ENCODE data around the gene MS4A6E. TPM values are rescaled to one million over a fixed set of nuclear protein-coding genes. Genes with fewer than 3 reads are reported as not detected.
"Not testable (repeated sequence)": the region's sequence is repeated elsewhere in the genome, so short reads cannot be mapped to it uniquely, and the experiment has no call there.

The MS4A6E gene, protein sequence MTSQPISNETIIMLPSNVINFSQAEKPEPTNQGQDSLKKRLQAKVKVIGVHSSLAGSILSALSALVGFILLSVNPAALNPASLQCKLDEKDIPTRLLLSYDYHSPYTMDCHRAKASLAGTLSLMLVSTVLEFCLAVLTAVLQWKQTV
- not detected for polyA plus RNA-seq (2012; ENCODE audit: insufficient read depth, insufficient read length)

DNA sequence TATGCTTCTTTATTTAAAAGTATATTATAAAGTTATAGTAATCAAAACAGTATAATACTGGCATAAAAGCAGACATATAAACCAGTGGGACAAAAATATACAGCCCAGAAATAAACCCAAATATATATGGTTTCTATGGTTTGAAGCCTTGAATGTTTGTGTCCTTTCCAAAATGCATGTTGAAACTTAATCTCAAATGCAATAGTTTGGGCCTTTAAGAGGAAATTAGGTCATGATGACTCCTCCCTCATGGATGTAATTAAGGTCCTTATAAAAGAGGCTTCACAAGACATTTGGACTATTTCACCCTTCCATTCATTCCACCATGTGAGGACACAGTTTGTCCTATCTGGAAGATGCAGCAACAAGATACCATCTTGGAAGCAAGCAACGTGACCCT, at the start of gene MS4A6E:
Gene MS4A6E, plus strand, starts transcription at position 301 of the 400 bp plus-strand sequence. CDS start 7,641 bp downstream, outside the sequence.
- H3K4me3 ChIP-seq (ENCODE audit: low read length): no peak within 1 kb of the TSS
- DNase-seq (ENCODE audit: low read depth, low spot score): no peak

DNA sequence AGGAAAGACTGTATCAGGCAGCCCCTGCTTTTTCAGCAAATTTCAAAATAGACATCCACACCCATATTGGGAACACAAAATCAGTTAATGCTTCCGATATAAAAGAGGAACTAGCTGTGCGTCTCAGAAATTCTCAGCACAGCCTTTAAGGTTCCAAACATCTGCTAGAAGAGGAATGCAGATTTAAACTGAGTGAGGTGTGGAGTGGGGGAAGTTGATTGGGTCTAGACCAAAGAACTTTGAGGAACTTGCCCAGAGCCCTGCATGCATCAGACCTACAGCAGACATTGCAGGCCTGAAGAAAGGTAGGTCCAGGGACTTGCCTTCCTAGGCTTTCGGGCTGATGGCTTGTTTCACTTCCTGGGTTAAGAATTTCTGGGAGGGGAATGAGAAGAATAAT, 46.6 kb upstream of the MS4A6E start, which contains the start of gene MS4A4A:
Gene MS4A4A, plus strand, starts transcription at position 255 of the 400 bp plus-strand sequence. Its CDS starts 10 bp downstream, at position 265.
- H3K4me3 ChIP-seq (ENCODE audit: low read length): no peak within 1 kb of the TSS
- DNase-seq (ENCODE audit: low read depth, low spot score): no peak

DNA sequence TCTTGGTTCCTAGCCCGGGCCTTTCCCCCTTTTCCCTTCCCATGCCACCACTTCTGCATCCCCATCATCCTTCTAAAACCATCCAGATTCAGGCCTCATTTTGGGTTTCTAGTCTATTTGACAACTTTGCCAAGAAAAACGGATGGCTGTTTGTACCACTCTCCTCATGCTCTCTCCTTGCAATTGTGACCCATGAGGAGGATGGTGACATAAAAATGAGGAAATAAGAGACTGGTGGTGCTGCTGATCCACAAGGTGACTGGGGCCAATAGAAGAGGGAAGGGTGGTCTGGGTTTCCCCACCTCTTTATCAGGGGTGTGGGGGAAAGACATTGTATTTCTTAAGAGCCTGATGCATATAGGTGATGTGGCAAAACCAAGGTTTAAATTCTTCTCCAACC, 45.6 kb upstream of the MS4A6E start:
- DNase-seq (ENCODE audit: low read depth, low spot score): no peak
- no peak overlapping the region for H3K4me3 ChIP-seq (ENCODE audit: low read length)

DNA sequence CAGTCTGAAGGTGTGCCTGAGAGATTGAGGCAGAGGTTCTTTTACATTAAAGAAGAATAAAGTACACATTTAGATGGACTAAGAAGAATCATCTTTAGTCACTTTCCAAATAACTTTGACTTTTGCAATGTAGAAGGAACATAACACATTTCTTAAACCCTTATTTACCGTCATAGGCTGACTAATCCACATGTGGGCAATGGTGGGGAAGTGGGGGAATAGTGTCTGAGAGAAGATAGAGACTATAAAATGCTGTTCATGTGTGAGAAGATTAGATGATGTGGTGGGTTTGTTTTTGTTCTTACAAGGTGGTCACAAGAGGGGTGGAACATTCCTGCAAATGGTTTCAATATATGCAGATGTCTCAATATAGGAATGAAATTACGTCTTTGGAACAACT, 44.8 kb upstream of the MS4A6E start:
- no peak overlapping the region for H3K4me3 ChIP-seq (ENCODE audit: low read length)
- DNase-seq (ENCODE audit: low read depth, low spot score): no peak

DNA sequence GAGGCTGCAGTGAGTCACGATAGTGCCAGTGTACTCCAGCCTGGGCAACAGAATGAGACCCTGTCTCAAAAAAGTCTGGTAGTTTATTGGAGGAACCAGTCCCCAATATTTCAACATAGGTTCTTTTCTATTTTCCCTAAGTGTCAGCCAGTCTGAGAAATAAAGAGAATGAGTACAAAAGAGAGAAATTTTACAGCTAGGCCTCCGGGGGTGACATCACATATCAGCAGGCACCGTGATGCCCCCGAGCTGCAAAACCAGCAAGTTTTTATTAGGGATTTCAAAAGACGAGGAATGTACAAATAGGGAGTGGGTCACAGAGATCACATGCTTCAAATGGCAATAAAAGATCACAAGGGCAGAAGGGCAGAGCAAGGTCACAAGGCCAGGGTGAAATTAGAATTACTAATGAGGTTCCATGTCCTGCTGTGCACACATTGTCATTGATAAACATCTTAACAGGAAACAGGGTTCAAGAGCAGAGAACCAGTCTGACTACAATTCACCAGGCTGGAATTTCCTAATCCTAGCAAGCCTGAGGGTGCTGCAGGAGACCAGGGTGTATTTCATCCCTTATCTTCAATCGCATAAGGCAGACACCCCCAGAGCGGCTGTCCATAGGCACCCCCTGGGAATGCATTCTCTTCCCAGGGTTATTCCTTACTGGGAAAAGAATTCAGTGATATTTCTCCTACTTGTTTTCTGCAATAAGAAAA, 41.5 kb upstream of the MS4A6E start:
- not testable (repeated sequence) for DNase-seq (ENCODE audit: low read depth, low spot score); H3K4me3 ChIP-seq (ENCODE audit: low read length)

DNA sequence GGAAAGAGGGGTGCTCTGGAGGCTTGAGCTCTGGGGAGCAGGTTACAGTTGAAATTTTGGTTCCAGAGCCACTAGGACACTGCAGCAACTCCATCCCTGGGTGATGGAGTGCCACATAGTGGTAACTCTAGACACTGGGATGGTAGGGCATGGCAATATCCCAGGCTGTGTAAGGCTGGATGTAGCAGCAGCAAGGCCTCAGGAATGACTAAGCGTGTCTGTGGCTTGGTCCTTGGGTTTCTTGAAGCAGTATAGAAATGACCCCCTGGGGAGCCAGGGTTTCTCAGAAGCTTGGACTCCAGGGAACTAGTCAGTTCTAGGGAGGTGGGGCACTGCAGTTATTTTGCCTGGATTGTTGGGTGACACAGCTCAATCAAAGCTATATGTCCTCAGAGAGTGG, 38.5 kb upstream of the MS4A6E start:
- no peak for DNase-seq (ENCODE audit: low read depth, low spot score)
- H3K4me3 ChIP-seq (ENCODE audit: low read length): no peak overlapping the region

DNA sequence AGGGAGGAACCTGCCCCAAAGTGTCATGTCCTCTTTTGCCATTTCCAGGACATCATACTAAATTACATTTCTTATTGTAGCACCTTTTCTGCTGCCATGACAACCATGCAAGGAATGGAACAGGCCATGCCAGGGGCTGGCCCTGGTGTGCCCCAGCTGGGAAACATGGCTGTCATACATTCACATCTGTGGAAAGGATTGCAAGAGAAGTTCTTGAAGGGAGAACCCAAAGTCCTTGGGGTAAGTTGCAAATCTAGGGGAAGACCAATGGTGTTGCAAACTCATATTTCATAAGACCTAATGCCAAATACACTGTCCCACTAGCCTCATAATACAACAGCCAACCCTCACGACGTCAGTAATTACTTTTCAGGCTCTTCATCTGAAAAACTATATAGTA, 34.9 kb upstream of the MS4A6E start:
- H3K4me3 ChIP-seq (ENCODE audit: low read length): no peak overlapping the region
- no peak for DNase-seq (ENCODE audit: low read depth, low spot score)

DNA sequence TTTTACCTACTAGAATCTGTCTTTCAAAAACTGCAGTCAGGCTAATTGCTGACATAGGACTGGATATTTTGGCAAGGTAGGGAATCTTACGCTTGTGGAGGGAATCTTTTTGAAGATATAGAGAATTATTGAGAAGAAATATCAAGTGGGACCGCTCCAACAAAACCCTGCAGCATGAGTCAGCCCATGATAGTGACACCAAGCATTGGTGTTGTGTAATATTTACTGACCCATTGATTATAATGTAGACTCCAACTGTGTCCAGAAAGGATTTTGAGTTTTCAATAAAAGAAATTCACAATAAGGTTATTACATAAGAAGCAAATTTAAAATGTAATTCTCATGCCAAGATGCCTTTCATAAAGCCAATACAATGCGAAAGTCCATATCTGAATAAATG, 25.9 kb upstream of the MS4A6E start:
- no peak for DNase-seq (ENCODE audit: low read depth, low spot score)
- no peak overlapping the region for H3K4me3 ChIP-seq (ENCODE audit: low read length)

DNA sequence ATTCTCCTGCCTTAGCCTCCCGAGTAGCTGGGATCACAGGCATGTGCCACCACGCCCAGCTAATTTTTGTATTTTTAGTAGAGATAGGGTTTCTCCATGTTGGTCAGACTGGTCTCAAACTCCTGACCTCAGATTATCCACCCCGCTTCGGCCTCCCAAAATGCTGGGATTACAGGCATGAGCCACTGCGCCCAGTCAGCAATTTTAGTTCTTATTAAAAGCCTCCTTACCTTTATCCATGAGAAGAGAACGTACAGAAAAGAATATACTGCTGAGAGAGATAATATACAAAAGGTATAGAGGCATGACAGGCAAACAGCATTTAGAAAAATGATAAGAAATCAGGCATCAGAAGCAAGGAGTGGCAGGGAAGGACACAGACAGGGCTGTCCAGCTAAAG, 25.2 kb upstream of the MS4A6E start:
- H3K4me3 ChIP-seq (ENCODE audit: low read length); DNase-seq (ENCODE audit: low read depth, low spot score): not testable (repeated sequence)

DNA sequence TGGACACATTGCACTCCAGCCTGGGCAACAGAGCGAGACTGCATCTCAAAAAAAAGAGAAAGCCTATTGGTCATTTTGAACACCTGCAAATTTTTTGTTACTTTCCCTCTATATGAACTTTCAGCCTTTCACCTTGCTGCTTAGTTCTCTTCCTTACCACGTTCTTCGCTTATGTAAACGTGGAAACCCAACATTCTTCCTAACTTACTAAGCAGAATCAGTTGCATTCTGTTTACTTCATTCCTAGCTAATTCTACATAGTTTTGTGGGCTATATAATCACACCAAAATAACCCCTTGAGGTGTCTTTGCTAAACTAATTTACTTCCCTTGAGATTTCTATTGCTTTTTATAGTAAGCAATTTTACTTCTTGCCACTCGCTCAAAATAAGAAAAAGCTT, 23.4 kb upstream of the MS4A6E start:
- DNase-seq (ENCODE audit: low read depth, low spot score): no peak

DNA sequence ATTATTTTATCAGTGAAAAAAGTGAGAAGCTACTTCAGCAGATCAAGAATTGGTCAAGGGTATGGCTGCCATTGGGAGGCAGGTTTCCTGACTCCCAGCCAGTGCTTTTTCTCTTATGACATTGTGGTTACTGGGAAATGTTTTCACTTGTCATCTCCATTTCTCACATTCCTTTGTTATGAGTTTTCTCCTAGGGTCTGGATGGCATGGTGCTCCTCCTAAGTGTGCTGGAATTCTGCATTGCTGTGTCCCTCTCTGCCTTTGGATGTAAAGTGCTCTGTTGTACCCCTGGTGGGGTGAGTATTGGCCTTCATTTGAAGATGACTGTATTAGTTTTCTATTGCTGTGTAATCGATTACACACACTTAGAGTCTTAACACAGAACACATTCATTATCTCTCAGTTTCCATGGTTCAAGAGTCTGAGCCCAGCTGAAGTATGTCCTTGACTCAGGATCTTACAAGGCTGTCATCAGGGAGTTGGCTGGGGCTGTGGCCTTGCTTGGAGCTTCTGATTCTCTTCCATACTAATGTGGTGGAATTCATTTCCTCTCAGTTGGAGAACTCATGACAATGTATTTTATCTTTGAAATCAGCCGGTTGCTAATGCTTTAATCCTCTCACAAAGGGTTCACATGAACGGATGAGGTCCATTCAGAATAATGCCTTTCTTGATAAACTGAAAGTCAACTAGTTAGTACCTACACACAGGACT, 21.0 kb upstream of the MS4A6E start:
- no peak overlapping the region for H3K4me3 ChIP-seq (ENCODE audit: low read length)
- DNase-seq (ENCODE audit: low read depth, low spot score): no peak

More for the DNA sequence above, 23.4 kb upstream of the MS4A6E start:
- no peak overlapping the region for H3K4me3 ChIP-seq (ENCODE audit: low read length)

DNA sequence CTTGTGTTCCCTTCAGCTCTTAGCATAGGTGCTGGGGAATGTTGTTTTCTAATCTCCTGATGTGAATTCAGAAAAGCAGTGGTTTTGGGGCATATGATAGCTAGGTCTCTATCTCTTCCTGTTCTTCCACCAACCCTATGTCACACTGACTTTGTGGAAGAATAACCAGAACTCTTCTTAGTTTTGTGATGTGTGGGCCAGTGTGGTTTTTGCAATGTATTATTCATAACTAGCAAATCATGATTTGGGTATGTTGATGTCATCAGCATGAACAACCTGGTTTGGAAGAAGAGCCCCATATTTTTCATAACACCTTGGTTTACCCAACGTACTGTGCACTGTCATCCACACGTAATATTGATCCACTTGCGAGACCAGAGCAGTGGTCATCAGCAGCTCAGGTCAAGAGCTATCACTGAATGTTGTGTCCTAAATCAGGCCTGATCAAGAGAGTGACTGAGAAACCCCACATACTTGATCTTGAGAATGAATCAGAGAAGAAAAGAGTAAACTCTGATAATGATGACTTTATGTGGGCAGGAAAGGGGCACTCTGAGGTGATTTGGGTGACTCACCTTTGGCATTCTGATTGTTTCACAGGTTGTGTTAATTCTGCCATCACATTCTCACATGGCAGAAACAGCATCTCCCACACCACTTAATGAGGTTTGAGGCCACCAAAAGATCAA, 19.4 kb upstream of the MS4A6E start:
- no peak for DNase-seq (ENCODE audit: low read depth, low spot score)
- no peak overlapping the region for H3K4me3 ChIP-seq (ENCODE audit: low read length)

DNA sequence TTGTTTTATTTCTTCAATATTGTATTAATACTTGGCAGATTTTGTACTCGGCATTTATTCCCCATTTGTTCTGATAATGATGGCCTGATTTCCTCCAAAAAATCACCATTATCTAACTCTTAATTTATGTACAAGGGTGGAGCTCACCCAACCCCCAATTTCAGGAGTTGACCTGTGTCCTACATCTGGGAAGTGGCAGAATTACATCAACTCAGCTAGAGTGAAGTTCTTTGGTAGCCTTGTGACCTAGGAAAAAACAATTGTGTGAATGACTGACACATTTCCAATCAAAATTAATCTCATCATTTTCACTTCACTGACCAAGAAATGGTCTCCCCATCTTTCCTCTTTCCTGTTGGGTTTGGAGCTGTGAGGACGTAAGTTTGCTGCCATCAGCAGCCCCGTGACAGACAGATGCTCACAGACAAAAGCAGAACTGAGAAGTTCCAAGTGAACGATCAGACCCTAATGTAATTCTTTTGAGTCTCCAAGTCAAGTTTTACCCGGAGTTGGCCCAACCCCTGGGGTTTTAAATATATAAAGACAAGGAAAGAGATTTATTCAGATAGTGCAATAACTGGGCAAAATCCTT, 16.6 kb upstream of the MS4A6E start:
- H3K4me3 ChIP-seq (ENCODE audit: low read length): no peak overlapping the region

DNA sequence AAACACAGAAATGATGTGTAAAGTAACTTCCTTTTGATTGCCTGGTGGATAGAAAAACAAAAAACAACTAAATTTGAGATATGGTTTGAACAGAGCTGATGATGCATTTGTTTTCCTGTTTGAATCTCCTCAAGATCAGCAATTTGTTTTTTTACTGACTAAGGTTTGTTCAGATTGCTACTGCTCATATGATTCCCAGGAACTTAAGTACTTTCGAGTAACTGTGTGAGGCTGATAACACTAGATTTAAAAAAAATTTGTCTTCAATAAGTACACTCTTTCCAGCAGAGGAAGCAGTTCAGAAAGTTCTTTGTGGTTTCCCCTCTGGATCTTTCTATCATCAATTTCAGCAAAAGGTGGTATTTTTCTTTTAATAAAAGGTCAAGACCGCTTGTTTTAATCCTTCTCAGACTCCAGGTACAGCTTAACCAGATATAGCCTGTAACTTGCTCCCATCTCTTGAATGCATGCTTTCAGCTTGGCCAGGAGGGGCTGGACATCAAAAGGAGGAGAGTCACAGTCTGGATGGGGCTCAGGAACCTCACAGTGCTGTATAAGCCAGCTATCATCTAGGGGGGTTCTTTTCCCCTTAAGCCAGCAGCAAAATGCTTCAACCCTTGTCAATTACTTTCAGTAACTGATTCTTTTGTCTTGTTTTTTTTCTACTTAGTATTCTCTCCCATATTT, 12.3 kb upstream of the MS4A6E start:
- DNase-seq (ENCODE audit: low read depth, low spot score): no peak
- H3K4me3 ChIP-seq (ENCODE audit: low read length): no peak overlapping the region

More for the DNA sequence above, 16.6 kb upstream of the MS4A6E start:
- no peak for DNase-seq (ENCODE audit: low read depth, low spot score)

DNA sequence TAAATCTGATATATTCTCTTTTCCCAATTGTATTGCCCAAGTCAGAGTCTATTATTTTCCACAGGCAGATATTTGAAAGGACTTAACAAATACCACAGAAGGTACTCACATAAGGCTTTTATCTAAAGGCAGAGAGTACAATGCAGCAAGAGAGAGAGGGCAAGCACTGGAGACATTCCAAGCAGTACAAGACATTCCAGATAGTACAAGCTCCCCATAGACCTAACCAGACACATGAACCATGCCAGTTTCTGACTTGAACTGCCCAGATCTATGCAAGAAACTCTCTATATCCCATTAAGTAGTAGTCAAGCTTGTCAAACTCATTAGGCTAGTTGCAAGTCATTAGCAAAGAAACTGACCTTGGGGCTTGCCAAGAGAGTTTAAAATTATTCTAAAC, 11.2 kb upstream of the MS4A6E start:
- H3K4me3 ChIP-seq (ENCODE audit: low read length): no peak overlapping the region
- DNase-seq (ENCODE audit: low read depth, low spot score): no peak

DNA sequence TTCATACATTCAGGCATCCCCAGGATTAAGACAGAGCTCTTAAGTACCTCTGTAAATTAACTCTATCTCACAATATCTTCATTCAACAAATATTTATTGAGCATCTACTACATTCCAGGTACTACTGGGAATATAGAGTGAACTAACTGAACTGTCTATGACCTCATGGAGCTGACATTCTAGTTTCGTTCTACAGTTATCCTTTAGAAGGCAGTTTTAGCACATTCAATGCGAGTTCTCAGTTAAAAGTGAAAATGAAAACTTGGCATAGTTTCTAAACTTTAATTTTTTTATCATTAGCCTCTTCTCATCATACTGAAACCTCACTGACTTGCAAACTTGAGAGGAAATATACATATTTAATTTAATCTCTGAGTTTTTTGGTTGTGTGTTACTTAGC, 10.7 kb upstream of the MS4A6E start:
- no peak overlapping the region for H3K4me3 ChIP-seq (ENCODE audit: low read length)
- DNase-seq (ENCODE audit: low read depth, low spot score): no peak

DNA sequence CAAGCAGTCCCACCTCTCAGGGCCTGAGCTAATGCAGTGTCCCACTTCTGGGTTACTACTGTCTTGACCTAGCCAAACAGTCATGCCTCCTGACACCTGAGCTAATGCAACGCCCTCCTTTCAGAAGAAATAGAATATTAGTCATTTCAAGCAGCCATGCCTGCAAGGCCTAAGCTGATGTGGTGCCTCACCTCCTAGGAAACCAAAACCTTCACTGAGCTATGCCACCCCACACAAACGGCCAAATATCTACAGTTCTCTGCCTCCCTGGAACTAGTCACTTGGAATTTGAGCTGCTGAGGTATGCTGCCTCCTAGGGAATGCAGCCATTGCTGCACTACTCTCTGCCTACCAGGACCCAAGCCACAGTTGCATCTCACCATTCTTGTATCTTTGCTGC, 8.3 kb upstream of the MS4A6E start:
- H3K4me3 ChIP-seq (ENCODE audit: low read length): no peak overlapping the region
- no peak for DNase-seq (ENCODE audit: low read depth, low spot score)

DNA sequence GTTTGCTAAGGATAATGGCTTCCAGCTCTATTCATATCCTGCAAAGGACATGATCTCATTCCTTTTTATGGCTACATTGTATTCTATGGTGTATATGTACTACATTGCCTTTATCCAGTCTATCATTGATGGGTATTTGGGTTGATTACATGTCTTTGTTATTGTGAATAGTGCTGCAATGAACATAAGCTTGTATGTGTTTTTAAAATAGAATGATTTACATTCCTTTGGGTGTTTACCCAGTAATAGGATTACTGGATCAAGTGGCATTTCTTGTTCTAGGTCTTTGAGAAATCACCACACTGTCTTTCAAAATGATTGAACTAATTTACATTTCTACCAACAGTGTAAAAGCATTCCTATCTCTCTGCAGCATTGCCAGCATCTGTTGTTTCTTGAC, 6.0 kb upstream of the MS4A6E start:
- DNase-seq (ENCODE audit: low read depth, low spot score): no peak
- no peak overlapping the region for H3K4me3 ChIP-seq (ENCODE audit: low read length)

DNA sequence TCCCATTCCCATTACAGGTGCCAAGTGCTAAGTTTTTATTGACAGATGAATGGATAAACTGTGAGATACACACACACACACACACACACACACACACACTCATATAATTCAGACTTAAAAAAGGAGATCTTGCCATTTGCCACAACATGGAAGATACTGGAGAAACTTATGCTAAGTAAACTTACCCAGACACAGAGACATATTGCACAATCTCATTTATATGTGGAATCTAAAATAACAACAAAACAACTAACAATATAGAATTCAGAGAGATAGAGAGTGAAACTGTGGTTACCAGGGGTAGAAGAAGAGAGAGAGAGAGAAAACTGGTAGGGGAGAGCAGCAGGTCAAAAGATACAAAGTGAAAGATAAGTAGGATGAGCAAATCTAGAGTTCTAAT, 1.4 kb downstream of the MS4A6E start:
- H3K4me3 ChIP-seq (ENCODE audit: low read length): no peak overlapping the region
- DNase-seq (ENCODE audit: low read depth, low spot score): no peak

Measured in Jurkat, Clone E6-1 (cell line).